Tibial artery (tissue), 4 donors: ENCODE measurements around the gene MFSD6.

Experiments used
- DNase-seq, 2 donors: peaks; one replicate each; pipeline ENCODE4 v3.0.0-alpha.2; 2019
- H3K27ac ChIP-seq, 2 donors: fragments of 200-600 bp; sonication (generic) in 1 of 2; 1 replicate in 1 of 2; 2 replicates in 1 of 2; pipeline ENCODE4 v1.5.1; 2018 to 2019; ENCODE audit warnings: mild to moderate bottlenecking in 1 of 2
- H3K27me3 ChIP-seq, 2 donors: fragments of 200-600 bp; sonication (generic) in 1 of 2; one replicate each; pipeline versions ENCODE4 v1.5.1 to v1.6.0; 2016 to 2019
- H3K36me3 ChIP-seq, 3 donors: fragments of 200-600 bp; sonication (generic) in 2 of 3; one replicate each; pipeline ENCODE4 v1.5.1; 2016 to 2019; ENCODE audit warnings: mild to moderate bottlenecking in 2 of 3
- H3K4me1 ChIP-seq, 4 donors: fragments of 200-600 bp; sonication (generic) in 2 of 4; 1 replicate in 3 of 4; 2 replicates in 1 of 4; pipeline ENCODE4 v1.5.1; 2016 to 2019
- H3K4me3 ChIP-seq, 2 donors: fragments of 200-600 bp; sonication (generic) in 1 of 2; 1 replicate in 1 of 2; 2 replicates in 1 of 2; pipeline ENCODE4 v1.5.1; 2018 to 2019; ENCODE audit warnings: mild to moderate bottlenecking in 2 of 2
- H3K9me3 ChIP-seq, 3 donors: fragments of 200-600 bp; sonication (generic) in 1 of 3; one replicate each; pipeline ENCODE4 v1.5.1; 2016 to 2019
- CTCF ChIP-seq, 2 experiments: fragments of 200-600 bp in 1 of 2; fragments of 450-650 bp in 1 of 2; IDR thresholded peaks; one replicate each; pipeline ENCODE4 v1.5.1; 2017 to 2019; ENCODE audit warnings: antibody characterized with exemption in 2 of 2, mild to moderate bottlenecking in 1 of 2, moderate library complexity in 1 of 2
- intact Hi-C: fragments of 100-400 bp; cut with DNase I; formaldehyde crosslinking; loops from one replicate; pipeline ENCODE4 v1.15.0; 2023; ENCODE audit warnings: low total_unique reads

MFSD6 gene

GRCh38 chr2:190441564-190441963, 33.4 kb downstream of the MFSD6 start:
- intact Hi-C loops, result no loop called here
- H3K27ac ChIP-seq, result no peak overlapping the region
- no peak for DNase-seq
- H3K27me3 ChIP-seq, result no peaks in the 10 kb centered on the region
- H3K4me3 ChIP-seq, result no peak overlapping the region
- H3K4me1 ChIP-seq, result peaks cover 0 to 14% (median 3%) of the 10 kb centered on the region in 4 donors
- peaks cover 11 to 19% (median 14%) of the 10 kb centered on the region in 3 donors for H3K36me3 ChIP-seq
- H3K9me3 ChIP-seq, result no peaks in the 10 kb centered on the region
- no peak for TF ChIP-seq CTCF (IDR thresholded peaks at IDR 0.05)

- peaks cover 0 to 4% (median 0%) of the 10 kb centered on the region in 3 donors for H3K36me3 ChIP-seq
- H3K27me3 ChIP-seq, result no peaks in the 10 kb centered on the region
- TF ChIP-seq CTCF (IDR thresholded peaks at IDR 0.05), result no peak
- H3K27ac ChIP-seq, result no peak overlapping the region
- intact Hi-C loops, result no loop called here
- no peaks in the 10 kb centered on the region for H3K9me3 ChIP-seq
- H3K4me1 ChIP-seq, result peaks cover 0 to 21% (median 3%) of the 10 kb centered on the region in 4 donors
- no peak for DNase-seq
- H3K4me3 ChIP-seq, result no peak overlapping the region
Measured at GRCh38 chr2:190443055-190443454, 34.9 kb downstream of the MFSD6 start.

GRCh38 chr2:190443778-190444481, 35.8 kb downstream of the MFSD6 start:
- Histone ChIP-seq H3K4me3 (no peak overlapping the region), H3K27ac (no peak overlapping the region), H3K27me3 (no peaks in the 10 kb centered on the region), H3K36me3 (no peaks in the 10 kb centered on the region), H3K9me3 (no peaks in the 10 kb centered on the region), H3K4me1 (peaks cover 0 to 21% (median 3%) of the 10 kb centered on the region in 4 donors)
- DNase-seq, result no peak
- intact Hi-C loops, result no loop called here
- no peak for TF ChIP-seq CTCF (IDR thresholded peaks at IDR 0.05)

GRCh38 chr2:190444976-190445375, 36.8 kb downstream of the MFSD6 start:
- intact Hi-C loops, result no loop called here
- no peak for DNase-seq
- Histone ChIP-seq H3K36me3 (no peaks in the 10 kb centered on the region), H3K27me3 (no peaks in the 10 kb centered on the region), H3K4me3 (no peak overlapping the region), H3K9me3 (no peaks in the 10 kb centered on the region), H3K27ac (no peak overlapping the region), H3K4me1 (peaks cover 0 to 21% (median 3%) of the 10 kb centered on the region in 4 donors)
- TF ChIP-seq CTCF (IDR thresholded peaks at IDR 0.05), result no peak

- Histone ChIP-seq H3K36me3 (no peaks in the 10 kb centered on the region), H3K27ac (no peak overlapping the region), H3K4me1 (peaks cover 0 to 17% (median 3%) of the 10 kb centered on the region in 4 donors), H3K27me3 (no peaks in the 10 kb centered on the region), H3K4me3 (no peak overlapping the region), H3K9me3 (no peaks in the 10 kb centered on the region)
- DNase-seq, result no peak
- intact Hi-C loops, result no loop called here
- no peak for TF ChIP-seq CTCF (IDR thresholded peaks at IDR 0.05)
Measured at GRCh38 chr2:190446193-190446592, 38.0 kb downstream of the MFSD6 start.
